Measurements from ENCODE around the gene CYP1A2. TPM values are rescaled to one million over a fixed set of nuclear protein-coding genes. Genes with fewer than 3 reads are reported as not detected.

Gene CYP1A2
- total and polyA plus RNA-seq, 9 of the 15 experiments (the other 6 are each of a cell fraction or from before 2014, with no cell fraction given) = not detected

- no peak for ATAC-seq
- BruUV-seq (replicated peaks) = no TSS peak
- in situ Hi-C loops (cut with MboI) = no loop called here
- POLR2A ChIA-PET = no interaction called here
- TF ChIP-seq KLF10 (CRISPR knock-in tag; IDR thresholded peaks at IDR 0.05) = no peak
- no peak for TF ChIP-seq ZNF696 (CRISPR knock-in tag; conservative IDR thresholded peaks at IDR 0.05)
- TF ChIP-seq CREBBP (IDR thresholded peaks at IDR 0.05; ENCODE audit: low read depth, low read length) = no peak
- TF ChIP-seq ZFP1 (CRISPR knock-in tag; IDR thresholded peaks at IDR 0.05) = no peak
- TF ChIP-seq NKRF (IDR thresholded peaks at IDR 0.05; ENCODE audit: borderline replicate concordance) = no peak
- TF ChIP-seq ZBTB34 (CRISPR knock-in tag; IDR thresholded peaks at IDR 0.05) = no peak
- TF ChIP-seq KLF16 (IDR thresholded peaks at IDR 0.05) = no peak
- TF ChIP-seq NFATC3 (IDR thresholded peaks at IDR 0.05) = no peak
- no peak for TF ChIP-seq ZNF766 (CRISPR knock-in tag; conservative IDR thresholded peaks at IDR 0.05)
- no peak for TF ChIP-seq USF2 (CRISPR knock-in tag; IDR thresholded peaks at IDR 0.05)
- no peak for TF ChIP-seq KAT2B (IDR thresholded peaks at IDR 0.05; ENCODE audit: low read depth, low read length)
- TF ChIP-seq CBFA2T2 (conservative IDR thresholded peaks at IDR 0.05) = no peak
- TF ChIP-seq COPS2 (conservative IDR thresholded peaks at IDR 0.05) = no peak
- TF ChIP-seq POLR3G (IDR thresholded peaks at IDR 0.05; ENCODE audit: extremely low read depth, insufficient read length, insufficient replicate concordance) = no peak
- no peak for TF ChIP-seq PHTF2 (CRISPR knock-in tag; IDR thresholded peaks at IDR 0.05)
- no peak for TF ChIP-seq THAP7 (CRISPR knock-in tag; IDR thresholded peaks at IDR 0.05)
- TF ChIP-seq MEF2A (IDR thresholded peaks at IDR 0.05; ENCODE audit: control insufficient read depth, low read depth, low read length) = no peak
- TF ChIP-seq NR2C1 (IDR thresholded peaks at IDR 0.05) = no peak
- TF ChIP-seq NR2C1 (tag; IDR thresholded peaks at IDR 0.05) = no peak
- no peak for FAIRE-seq
- no peak overlapping the region for H3K27ac ChIP-seq (ENCODE audit: extremely low read depth, low read depth, low read length)
- H3K27me3 ChIP-seq (ENCODE audit: control insufficient read depth in 2 of 2, insufficient read depth in 2 of 2, low read length in 2 of 2) = peaks cover 39 to 76% of the 10 kb centered on the region in 2 experiments
- peaks cover 5 to 19% of the 10 kb centered on the region in 2 experiments; a peak in 2 of 5 replicates for H3K4me1 ChIP-seq (replicated peaks in 1 of 2; ENCODE audit: control insufficient read depth in 2 of 2, insufficient read depth in 2 of 2, low read length in 2 of 2)
- H3K9ac ChIP-seq (ENCODE audit: insufficient read depth in 1 of 2, low read depth in 2 of 2, low read length in 2 of 2) = peak overlapping the region in 1 of 2 experiments; percentile 23; a peak in 2 of 4 replicates
- DNase-seq (ENCODE audit: extremely low read depth in 1 of 4, low spot score in 3 of 4) = no peak
- CTCF ChIA-PET (ENCODE audit: low intra/inter-chr PET ratio) = no interaction called here
- H2AFZ ChIP-seq (ENCODE audit: low read depth, low read length) = no peak overlapping the region
- 5% methylated on average over 13 of the region's 13 CpGs for WGBS (ENCODE audit: insufficient coverage, low coverage, missing lambda C conversion rate)
- no peak overlapping the region for H3K4me3 ChIP-seq
- H4K20me1 ChIP-seq (replicated peaks; ENCODE audit: control insufficient read depth, insufficient read depth, low read length) = no peaks in the 10 kb centered on the region
- no peaks in the 10 kb centered on the region for H3K36me3 ChIP-seq (ENCODE audit: control insufficient read depth, insufficient read depth, low read length)
- no peaks in the 10 kb centered on the region for H3K79me2 ChIP-seq (ENCODE audit: control insufficient read depth, insufficient read depth, low read length)
- no peaks in the 10 kb centered on the region for H3K9me1 ChIP-seq (ENCODE audit: control insufficient read depth, insufficient read depth, low read length)
- no peaks in the 10 kb centered on the region for H3K9me3 ChIP-seq (replicated peaks; ENCODE audit: control insufficient read depth, insufficient read depth, low read depth, low read length)
- intact Hi-C loops (cut with micrococcal nuclease) = no loop called here
- no peak overlapping the region for H3K4me2 ChIP-seq (ENCODE audit: insufficient read depth, low read length)
Observed at GRCh38 chr15:74722591-74722990, 26.1 kb upstream of the CYP1A2 start.

Data from K562 (cell line).